ENCODE data around the gene GPC5.
"Not testable (repeated sequence)": the region's sequence is repeated elsewhere in the genome, so short reads cannot be mapped to it uniquely, and the experiment has no call there.

The GPC5 gene

DNA sequence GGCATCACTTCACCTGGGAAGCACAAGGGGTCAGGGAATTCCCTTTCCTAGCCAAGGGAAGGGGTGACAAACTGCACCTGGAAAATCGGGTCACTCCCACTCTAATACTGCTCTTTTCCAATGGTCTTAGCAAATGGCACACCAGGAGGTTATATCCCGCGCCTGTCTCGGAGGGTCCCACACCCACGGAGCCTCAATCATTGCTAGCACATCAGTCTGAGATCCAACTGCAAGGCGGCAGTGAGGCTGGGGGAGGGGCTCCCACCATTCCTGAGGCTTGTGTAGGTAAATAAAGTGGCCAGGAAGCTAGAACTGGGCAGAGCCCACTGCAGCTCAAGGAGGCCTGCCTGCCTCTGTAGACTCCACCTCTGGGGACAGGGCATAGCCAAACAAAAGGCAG is 1118.5 kb downstream of the GPC5 start:
- not testable (repeated sequence) for DNase-seq

DNA sequence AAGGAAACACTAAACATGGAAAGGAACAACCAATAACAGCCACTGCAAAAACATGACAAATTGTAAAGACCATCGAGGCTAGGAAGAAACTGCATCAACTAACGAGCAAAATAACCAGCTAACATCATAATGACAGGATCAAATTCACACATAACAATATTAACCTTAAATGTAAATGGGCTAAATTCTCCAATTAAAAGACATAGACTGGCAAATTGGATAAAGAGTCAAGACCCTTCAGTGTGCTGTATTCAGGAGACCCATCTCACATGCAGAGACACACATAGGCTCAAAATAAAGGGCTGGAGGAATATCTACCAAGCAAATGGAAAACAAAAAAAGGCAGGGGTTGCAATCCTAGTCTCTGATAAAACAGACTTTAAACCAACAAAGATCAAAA is 1120.2 kb downstream of the GPC5 start:
- not testable (repeated sequence) for DNase-seq

DNA sequence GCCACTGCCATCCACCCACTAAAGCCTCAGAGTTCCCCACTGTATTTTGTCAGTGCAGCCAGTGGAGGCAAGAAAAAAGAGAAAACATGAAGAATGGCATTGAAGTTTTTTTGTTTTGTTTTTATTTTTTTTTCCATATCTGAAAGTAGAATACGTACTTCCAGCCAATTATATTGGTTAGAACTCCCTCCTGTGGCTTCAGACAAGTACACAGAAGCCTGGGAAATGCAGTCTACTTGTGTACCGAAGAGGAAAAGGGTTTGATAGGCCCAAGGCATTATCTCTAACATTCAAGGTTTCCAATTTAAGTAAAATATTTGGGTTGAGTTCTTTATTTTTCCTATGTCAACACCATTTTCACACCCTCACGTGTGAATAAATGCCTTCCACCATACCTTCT is 1131.9 kb downstream of the GPC5 start:
- DNase-seq: no peak

DNA sequence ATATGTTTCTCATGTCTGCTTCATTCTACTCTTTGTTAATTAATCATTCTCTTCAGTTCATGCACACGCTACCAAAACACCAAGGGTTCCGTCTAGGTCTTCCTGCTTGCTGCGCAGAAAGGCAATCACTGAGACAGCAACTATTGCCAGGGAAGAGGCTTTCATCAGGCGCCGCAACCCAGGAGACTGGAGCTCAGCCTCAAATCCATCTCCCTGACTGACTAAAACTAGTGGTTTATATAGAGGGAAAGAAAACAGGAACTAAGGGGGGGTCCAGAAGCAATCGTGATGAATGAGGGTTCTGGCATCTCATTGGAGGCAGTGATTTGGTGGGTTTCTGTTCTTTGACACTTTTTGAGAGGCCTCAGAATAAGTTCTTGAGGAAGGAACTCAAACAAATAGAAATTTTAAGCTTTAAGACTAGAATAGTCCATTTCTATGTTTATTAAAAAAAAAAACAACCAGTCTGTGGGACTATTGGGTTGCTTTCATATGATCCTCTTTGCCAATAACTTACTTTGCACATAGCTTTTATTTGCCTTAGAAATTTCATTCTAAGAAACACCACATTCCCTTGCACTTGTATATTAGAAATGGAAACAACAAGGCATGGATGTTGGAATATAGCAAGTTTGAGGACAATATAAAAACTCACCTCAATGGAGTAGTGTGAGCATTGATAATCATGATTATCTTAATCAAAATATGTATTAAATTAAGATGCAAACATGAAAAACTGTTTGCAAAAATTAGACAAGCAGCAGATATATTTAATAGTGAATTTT is 1137.0 kb downstream of the GPC5 start:
- DNase-seq: no peak

DNA sequence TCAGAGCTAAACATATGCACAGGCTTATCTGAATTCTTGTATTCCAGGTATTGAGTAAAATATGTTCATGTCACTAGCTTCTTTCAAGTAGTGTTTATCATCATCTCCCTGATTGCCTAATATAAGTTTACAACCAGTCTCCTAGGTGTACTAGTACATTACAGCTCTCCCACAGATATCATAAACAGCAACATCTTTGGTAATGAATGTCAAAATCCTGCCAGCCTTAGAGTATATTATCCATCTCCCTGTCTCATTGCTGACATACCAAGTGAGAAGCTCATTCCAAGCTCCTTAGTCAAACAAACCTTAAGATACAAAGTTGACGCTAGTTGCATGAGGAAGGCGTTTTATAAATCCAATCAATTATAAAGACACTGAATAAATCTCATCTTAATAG is 1139.0 kb downstream of the GPC5 start:
- DNase-seq: no peak

DNA sequence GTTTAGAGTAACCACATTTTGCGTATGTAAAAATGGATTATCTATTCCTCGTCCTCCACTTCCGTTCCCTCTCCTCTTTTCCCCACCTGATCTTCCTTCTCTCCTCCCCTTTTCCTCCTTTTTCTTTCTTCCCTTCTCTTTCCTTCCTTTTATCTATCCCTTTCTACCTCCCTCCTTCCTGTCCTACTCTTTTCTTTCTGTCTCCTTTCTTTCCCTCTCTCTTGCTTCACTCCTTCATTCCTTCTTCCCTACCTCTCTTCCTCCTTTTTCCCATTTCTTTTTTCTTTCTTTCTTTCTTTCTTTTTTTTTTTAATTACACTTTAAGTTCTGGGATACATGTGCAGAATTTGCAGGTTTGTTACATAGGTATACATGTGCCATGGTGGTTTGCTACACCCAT is 1139.7 kb downstream of the GPC5 start:
- DNase-seq: no peak

DNA sequence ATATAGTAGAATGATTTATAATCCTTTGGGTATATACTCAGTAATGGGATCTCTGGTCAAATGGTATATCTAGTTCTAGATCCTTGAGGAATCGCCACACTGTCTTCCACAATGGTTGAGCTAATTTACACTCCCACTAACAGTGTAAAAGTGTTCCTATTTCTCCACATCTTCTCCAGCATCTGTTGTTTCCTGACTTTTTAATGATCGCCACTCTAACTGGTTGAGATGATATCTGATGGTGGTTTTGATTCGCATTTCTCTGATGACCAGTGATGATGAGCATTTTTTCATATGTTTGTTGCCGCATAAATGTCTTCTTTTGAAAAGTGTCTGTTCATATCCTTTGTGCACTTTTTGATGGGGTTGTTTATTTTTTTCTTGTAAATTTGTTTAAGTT is 1140.7 kb downstream of the GPC5 start:
- not testable (repeated sequence) for DNase-seq

DNA sequence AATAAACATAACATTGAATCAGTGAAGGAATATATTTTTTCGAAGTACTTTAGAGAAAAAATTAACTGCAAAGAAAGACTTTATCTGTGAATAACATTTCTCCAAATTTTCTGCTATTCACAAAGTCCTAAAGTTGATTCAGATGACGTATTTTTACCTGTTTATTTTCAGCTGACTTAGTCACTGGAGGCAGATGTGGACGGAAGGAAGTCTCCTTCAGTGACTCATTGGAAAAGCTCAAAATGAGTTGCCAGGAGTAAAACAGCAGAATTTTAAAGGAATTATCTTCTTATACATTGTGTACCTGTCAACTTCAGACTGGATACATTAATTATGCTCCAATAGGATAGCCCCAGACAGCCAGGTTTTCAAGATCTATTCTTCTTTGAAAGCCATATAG is 1148.8 kb downstream of the GPC5 start:
- no peak for DNase-seq

DNA sequence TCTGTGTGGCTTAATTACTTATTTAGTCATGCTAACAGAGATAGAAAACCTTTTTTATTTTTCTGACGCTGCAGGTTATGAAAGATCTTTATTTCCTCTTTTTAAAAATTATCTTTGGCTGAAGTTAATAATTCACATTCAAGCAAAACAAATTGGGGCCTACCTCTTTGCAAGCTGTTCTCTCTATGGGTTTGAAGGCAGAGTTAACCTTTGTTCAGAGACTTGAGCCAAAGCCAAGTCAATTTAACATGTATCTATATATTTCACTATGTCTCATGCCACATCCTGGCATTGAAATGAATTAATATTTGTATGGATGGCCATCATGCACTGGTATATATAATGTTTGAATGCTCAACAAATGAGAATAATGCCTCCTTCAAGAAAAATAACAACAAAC is 1150.9 kb downstream of the GPC5 start:
- DNase-seq: no peak

DNA sequence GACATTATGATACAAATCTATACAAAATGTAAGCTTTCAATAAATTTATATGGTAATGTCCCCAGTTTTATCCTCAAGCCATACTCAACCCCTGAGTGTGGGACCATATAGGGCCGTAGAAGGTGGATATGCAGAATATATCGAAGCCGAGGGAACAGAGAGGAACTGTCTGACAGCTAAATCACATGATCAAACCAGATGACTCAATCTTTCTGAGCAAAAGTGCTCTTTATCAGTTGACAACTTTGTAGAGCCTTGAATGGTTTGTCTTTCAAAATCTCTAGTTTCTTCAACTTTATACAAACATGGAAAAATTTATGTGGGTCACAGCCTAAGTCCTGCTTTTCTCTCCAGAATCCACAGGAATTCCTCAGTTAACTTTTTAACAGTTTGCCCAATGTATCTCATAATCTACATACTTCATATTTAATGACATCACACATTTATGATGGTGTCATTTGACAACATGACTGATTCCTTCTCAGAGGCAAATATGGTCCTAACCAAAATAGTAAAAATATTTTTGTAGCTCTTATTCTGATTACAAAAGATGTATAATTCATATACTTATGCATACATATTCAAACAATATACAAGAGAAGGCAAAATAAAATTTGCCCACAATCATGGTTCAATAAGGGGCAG is 1155.2 kb downstream of the GPC5 start:
- DNase-seq: no peak

DNA sequence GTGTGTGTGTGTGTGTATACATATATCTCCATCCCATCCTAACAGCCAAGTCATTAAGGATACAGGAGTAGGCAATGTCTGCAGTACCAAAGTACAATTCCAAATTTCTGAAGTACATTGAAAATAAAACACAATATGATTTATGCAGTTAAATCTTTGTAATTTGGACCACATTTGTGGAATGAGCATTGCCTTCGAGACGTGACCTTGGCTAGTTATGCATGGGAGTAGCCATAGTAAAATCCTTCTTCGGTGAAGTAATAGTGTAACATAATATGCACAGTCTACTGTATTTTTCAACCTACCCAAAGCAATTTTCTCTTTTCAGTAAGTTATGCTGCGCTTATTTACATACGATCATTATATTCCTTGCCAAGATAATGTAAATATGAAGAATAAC is 1162.5 kb downstream of the GPC5 start:
- no peak for DNase-seq

DNA sequence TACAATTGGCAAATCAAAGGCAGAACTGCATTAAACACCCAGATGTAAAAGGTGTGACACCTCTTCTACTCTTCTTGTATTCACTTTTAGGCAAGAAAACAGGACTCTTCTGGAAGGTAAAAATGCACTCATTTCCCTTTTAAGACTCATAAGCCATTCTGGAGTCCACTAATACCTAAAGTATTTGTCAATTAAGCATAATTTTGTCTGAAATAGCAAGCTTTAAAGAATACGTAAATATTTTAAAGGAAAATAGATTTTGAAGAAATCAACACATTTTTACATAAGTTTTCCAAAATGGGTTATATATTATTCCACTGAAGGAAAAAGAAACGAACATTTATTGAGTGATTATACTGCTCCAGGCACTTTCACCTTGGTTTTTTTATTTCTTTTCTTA is 1166.5 kb downstream of the GPC5 start:
- no peak for DNase-seq

DNA sequence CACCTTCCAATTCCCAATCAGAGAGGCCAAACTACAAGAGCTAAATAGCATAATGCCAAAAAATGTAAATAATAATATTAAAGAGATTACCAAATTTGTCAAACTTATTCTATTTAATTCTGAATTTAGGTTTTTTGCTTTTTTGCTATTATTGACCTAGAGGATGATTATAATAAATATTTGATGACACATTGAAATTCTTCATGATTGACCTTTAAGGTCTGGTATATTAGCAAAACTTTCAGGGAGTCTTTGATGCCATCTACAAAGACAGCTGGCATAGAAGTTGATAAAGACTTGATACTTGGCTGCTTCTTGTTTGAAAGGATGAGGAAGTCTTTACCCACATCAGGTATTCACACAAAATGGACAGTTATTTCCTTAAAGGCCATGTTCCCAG is 1168.3 kb downstream of the GPC5 start:
- no peak for DNase-seq

DNA sequence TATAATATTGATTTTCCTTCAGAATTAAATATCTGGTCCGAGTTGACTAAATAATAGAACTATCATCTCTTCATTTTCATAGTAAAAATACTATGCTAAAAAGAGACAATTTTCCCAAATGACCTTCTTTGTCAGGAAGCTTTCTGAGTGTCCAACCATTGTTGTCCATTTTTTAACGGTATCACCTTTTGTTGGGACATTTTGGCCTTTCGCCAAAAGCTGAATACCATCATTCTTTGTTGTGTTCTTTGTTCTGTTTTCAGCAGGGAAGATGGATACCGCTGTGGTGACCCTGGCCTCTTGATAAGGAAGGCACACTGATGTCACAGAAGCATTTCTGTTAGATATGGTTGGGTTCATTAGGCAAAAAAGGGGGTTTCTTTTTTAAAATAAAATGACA is 1173.8 kb downstream of the GPC5 start:
- DNase-seq: no peak

DNA sequence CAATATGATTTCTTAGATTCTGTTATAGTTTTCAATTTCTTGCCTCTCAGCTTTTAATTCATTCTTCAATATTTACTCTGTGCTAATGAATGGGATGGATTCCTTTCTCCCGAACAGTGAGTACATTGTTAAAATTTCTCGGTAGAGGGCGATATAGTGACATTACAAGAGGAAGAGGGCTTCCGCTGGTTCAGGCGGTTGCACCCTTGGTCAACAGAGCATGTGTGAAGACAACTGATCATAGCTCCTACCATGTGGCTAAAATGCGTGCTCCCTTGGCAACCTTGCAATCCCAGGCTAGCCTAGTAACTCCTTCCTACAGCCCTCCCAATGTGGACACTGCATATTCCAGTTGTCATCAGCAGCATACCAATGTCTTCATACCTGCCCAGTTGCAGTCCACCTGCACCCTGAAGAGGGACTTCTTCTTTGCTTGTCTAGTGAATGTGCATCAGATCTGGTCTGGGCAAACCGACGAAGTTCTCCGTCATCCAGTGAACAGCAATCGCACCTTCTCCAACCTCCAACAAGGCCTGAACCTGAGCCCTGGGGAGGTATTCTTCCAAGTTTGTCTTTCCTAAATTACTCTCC is 1175.1 kb downstream of the GPC5 start:
- peak; percentile 30 for DNase-seq

DNA sequence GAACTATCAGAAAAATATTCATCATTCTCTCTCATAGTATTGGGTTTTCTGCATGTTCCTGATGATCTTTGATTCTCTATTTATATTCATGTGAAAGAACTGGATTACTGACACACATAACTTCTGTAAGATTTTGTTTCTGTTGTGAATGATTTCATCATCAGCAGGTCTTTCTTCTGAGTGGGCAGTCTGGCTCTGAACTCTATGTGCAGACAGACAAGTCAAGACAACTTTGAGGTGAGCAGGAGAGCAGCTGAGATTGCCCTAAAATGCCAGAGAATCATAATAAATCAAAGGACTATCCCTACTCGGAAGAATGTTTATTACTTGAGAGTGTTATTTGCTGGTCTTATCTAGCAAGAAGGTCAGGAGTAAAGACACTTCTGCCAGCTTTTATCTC is 1176.1 kb downstream of the GPC5 start:
- DNase-seq: no peak

DNA sequence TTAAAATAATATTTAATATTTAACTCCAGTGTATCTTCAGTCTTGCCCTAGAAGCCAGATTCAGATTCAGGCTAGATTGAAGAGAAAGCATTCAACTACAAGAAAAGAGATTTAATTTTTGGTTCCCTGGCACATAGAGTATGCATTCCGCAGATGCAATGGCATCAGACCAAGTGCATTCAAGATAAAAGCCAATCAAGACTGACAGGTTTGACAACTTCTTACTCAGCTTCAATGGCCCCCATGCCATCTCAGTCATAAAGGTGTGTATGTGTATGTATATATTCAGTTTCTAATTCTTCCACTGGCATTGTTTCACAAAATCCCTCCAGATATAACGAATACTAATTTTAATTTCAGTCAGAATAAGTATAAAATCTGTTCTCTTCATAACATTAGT is 1177.4 kb downstream of the GPC5 start:
- DNase-seq: no peak

DNA sequence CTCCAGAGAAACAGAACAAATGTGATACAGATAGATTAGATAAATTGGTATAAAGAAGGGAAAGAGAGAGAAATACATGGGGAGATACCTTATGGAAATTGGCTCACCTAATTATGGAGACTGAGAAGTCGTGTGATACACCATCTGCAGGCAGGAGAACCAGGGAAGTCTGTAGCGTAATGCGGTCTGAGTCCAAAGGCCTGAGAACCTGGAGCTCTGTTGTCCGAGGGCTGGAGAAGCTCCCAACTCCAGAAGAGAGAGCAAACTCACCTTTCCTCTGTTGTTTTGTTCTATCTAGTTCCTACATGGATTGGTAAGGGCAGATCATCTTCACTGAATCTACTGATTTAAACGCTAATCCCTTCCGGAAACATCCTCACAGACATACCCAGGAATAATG is 1179.9 kb downstream of the GPC5 start:
- DNase-seq: no peak

DNA sequence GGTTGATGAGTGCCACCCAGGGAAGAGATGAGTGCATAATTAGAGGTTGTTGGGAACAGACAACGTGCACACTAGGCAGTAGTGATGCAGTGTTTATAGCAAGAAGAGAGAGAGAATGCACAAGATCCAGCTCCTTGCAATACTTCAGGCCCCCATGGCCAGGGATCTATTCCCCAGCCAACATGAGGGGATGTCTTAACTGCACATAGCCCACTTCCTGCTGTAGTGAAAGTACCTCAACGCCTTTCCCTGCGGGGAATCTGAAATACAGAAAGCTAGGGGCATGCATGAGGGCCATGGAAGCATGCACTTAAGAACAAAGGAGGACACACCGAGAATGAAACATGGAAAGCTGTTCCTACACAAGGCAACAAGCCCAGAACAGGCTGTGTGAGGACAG is 1191.5 kb downstream of the GPC5 start:
- DNase-seq: no peak

DNA sequence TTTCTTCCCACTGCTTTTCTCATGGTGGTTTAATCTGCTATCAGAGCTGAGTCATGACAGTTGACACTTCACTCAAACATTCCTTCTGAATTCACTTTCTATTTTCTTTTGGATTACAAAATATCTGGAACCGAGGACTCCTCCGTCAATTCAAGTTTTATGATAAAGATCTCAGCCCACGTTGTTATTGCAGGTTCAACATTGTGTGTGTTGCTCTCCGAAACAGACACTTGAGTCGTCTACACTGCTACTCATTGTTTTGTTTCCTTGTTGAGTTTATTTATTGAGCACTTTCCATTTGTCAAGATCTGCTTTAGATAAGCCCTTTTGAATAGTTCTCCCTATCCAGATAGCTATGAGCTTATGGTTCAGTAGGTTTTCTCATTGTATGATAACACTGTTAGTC is 1192.1 kb downstream of the GPC5 start:
- DNase-seq: no peak

DNA sequence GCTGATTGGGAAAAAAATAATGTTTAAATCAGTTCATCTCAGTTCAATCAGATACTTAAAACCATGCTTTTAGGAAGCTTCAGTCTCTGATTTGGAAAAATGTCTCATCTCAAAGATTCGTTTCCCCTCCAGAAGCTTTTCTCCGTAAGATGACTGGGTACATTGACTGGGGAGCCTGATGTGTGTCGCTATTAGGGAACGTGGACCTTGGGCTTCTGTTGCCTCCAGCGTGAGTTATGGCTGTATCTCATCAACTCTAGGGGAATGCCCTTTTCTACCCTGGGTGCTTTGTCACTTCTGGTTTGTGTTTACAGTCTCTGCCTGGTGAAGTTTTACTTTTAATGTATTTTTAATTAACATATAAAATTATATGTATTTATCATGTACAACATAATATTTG is 1192.7 kb downstream of the GPC5 start:
- no peak for DNase-seq

DNA sequence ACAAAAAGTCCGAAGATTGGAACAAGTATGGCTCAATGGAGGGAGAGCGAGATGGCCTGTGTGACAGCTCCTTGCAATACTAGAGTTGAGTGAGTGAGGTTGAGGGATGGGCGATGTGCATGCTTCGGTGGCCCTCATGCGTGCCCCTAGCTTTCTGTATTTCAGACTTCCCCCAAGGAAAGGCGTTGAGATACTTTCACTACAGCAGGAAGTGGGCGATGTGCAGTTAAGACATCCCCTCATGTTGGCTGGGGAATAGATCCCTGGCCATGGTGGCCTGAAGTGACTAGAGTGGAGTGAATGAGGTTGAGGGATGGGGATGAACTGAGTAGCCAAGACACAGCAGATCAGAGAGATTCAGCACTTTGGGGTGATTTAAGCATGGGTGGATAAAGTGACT is 1194.3 kb downstream of the GPC5 start:
- no peak for DNase-seq

DNA sequence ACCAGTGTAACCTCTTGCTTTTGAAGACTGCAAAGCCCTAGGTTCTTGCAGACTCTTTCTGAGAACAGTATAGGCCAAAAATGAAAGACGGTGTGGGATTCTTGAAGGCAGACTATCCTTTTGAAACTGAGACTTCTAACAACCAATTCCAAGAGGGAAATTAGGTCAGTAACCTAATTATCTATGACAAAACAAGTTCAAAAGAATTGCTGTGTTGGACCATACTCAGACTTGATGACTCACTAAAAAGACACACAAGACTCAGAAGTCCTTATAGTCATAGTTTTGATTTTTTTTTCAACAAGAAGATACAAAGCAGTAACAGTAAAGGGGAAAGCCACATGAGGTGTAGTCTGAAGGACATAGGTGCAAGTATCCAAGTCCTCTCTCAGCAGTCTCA is 1204.1 kb downstream of the GPC5 start:
- no peak for DNase-seq

DNA sequence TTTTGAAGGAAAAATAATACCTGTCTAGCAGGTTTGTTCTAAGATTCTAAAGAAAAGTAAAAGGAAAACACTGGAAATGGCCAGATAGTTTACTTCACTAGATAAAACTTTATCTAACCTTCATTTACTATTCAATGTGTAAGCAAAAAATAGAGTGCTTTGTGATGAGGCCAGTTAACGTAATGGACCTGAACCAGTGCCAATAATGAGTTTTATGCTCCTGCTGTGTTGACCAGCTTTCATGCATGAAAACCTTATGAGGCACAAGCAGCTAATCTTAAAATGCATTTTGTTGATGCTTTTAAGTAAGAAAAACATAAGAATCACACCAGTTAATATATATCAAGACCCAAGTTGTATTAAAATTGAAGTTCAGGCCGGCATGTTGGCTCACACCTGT is 1211.0 kb downstream of the GPC5 start:
- no peak for DNase-seq

DNA sequence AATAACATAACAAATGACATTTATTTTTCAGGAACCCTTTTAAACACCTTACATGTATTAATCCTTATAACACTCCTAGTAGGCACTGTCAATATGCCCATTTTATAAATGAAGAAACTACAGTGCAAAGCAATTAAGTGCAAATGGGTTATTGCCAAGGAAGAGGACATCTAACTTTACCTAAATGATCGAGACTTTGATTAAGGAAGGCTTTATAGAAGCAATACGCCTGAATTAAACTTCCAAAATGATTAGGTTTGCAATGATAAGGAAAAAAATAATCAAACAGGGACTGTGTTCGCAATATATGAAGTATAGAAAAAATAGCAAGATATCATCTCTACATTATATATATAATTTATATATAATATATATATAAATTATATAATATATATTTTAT is 1214.5 kb downstream of the GPC5 start:
- no peak for DNase-seq

Data from NCI-H1048 (cell line).